Trophoblast cell (in vitro differentiated cells and primary cell): ENCODE measurements around the gene ADPRS.
A peak's percentile ranks its signal among the peaks of the same experiment; 100 is the strongest.

Experiments used
- DNase-seq, 2 donors: peaks; one replicate each; pipeline ENCODE4 v3.0.0-alpha.2; 2016
- H2AFZ ChIP-seq: 2 replicates; pipeline ENCODE4 v1.6.1; 2013; ENCODE audit warnings: low read length, moderate library complexity, mild to moderate bottlenecking; ENCODE audit not compliant: insufficient read depth, poor library complexity
- H2AK5ac ChIP-seq: 2 replicates; pipeline ENCODE4 v1.6.1; 2013; ENCODE audit warnings: mild to moderate bottlenecking, low read length
- H2BK120ac ChIP-seq: 2 replicates; pipeline ENCODE4 v1.6.1; 2013; ENCODE audit warnings: low read length, mild to moderate bottlenecking, moderate library complexity; ENCODE audit not compliant: insufficient read depth, poor library complexity
- H2BK12ac ChIP-seq: 2 replicates; pipeline ENCODE4 v1.6.1; 2013; ENCODE audit warnings: mild to moderate bottlenecking, low read length, moderate library complexity
- H2BK5ac ChIP-seq: 2 replicates; pipeline ENCODE4 v1.6.1; 2013; ENCODE audit warnings: low read length, low read depth, moderate library complexity, mild to moderate bottlenecking; ENCODE audit not compliant: poor library complexity
- H3K14ac ChIP-seq: 2 replicates; pipeline ENCODE4 v1.6.1; 2013; ENCODE audit warnings: mild to moderate bottlenecking, low read length
- H3K18ac ChIP-seq: 2 replicates; pipeline ENCODE4 v1.6.1; 2013; ENCODE audit warnings: mild to moderate bottlenecking, low read length
- H3K23ac ChIP-seq: 2 replicates; pipeline ENCODE4 v1.6.1; 2013; ENCODE audit warnings: low read length
- H3K27ac ChIP-seq: 2 replicates; pipeline ENCODE4 v1.5.1; 2013; ENCODE audit warnings: low read depth, mild to moderate bottlenecking, inconsistent platforms, low read length, moderate library complexity
- H3K27me3 ChIP-seq: 2 replicates; pipeline ENCODE4 v1.6.1; 2013; ENCODE audit warnings: inconsistent platforms, mild to moderate bottlenecking, low read length, moderate library complexity; ENCODE audit not compliant: insufficient read depth
- H3K36me3 ChIP-seq, 2 experiments: 1 replicate in 1 of 2; 2 replicates in 1 of 2; pipeline ENCODE4 v1.6.1; 2013; ENCODE audit warnings: low read length in 2 of 2, mild to moderate bottlenecking in 2 of 2, moderate library complexity in 1 of 2; ENCODE audit not compliant: insufficient read depth in 2 of 2, control insufficient read depth in 1 of 2
- H3K4ac ChIP-seq: 2 replicates; pipeline ENCODE4 v1.6.1; 2013; ENCODE audit warnings: low read depth, mild to moderate bottlenecking, low read length, moderate library complexity
- H3K4me1 ChIP-seq, 2 experiments: 1 replicate in 1 of 2; 2 replicates in 1 of 2; pipeline ENCODE4 v1.6.1; 2013; ENCODE audit warnings: low read length in 2 of 2, mild to moderate bottlenecking in 2 of 2, moderate library complexity in 1 of 2; ENCODE audit not compliant: insufficient read depth in 2 of 2, control insufficient read depth in 1 of 2
- H3K4me2 ChIP-seq: 2 replicates; pipeline ENCODE4 v1.6.1; 2013; ENCODE audit warnings: inconsistent platforms, mild to moderate bottlenecking, low read length, moderate library complexity
- H3K4me3 ChIP-seq: 2 replicates; pipeline ENCODE4 v1.5.1; 2013; ENCODE audit warnings: mild to moderate bottlenecking, low read depth, low read length, inconsistent platforms
- H3K79me1 ChIP-seq: one replicate; pipeline ENCODE4 v1.6.1; 2013; ENCODE audit warnings: low read length
- H3K79me2 ChIP-seq: 2 replicates; pipeline ENCODE4 v1.6.1; 2013; ENCODE audit warnings: low read length, mild to moderate bottlenecking; ENCODE audit not compliant: control insufficient read depth, insufficient read depth, poor library complexity
- H3K9ac ChIP-seq: 2 replicates; pipeline ENCODE4 v1.6.1; 2013; ENCODE audit warnings: mild to moderate bottlenecking, low read length
- H3K9me3 ChIP-seq: 2 replicates; pipeline ENCODE4 v1.6.1; 2013; ENCODE audit warnings: low read depth, mild to moderate bottlenecking, control low read depth, inconsistent platforms, low read length; ENCODE audit not compliant: insufficient read depth
- H4K12ac ChIP-seq: 2 replicates; pipeline ENCODE4 v1.6.1; 2013; ENCODE audit warnings: low read depth, mild to moderate bottlenecking, low read length, moderate library complexity
- H4K8ac ChIP-seq: 2 replicates; pipeline ENCODE4 v1.6.1; 2013; ENCODE audit warnings: low read depth, mild to moderate bottlenecking, low read length, moderate library complexity
- H4K91ac ChIP-seq: one replicate; pipeline ENCODE4 v1.6.1; 2013; ENCODE audit warnings: low read depth, mild to moderate bottlenecking, low read length, moderate library complexity
- WGBS: extraction: QIAGEN DNeasy Blood & Tissue Kit; methylation state at CpG from one replicate; pipeline ENCODE4 v1.1.7; 2013; ENCODE audit warnings: missing lambda C conversion rate; ENCODE audit not compliant: insufficient read length, insufficient coverage; ENCODE audit errors: extremely low coverage; 5-methylcytosine and 5-hydroxymethylcytosine counted together

ADPRS gene

GRCh38 chr1:36132029-36132428 lies 43.3 kb downstream of the ADPRS start:
- WGBS: no CpG with 5 or more reads among the region's 3 CpGs
- H4K12ac ChIP-seq: no peak overlapping the region
- no peak overlapping the region for H4K91ac ChIP-seq
- H3K4ac ChIP-seq: no peak overlapping the region
- H3K14ac ChIP-seq: no peak overlapping the region
- no peak overlapping the region for H2AFZ ChIP-seq
- no peak overlapping the region for H2BK5ac ChIP-seq
- no peak overlapping the region for H3K4me2 ChIP-seq
- H3K18ac ChIP-seq: no peak overlapping the region
- peaks cover 0 to 10% of the 10 kb centered on the region in 2 experiments for H3K4me1 ChIP-seq
- no peak overlapping the region for H3K9ac ChIP-seq
- H3K79me1 ChIP-seq: no peaks in the 10 kb centered on the region
- H2BK12ac ChIP-seq: no peak overlapping the region
- H3K27me3 ChIP-seq: no peaks in the 10 kb centered on the region
- no peak overlapping the region for H3K27ac ChIP-seq
- no peaks in the 10 kb centered on the region for H3K79me2 ChIP-seq
- H3K36me3 ChIP-seq: peaks cover 1 to 9% of the 10 kb centered on the region in 2 experiments
- no peak overlapping the region for H2BK120ac ChIP-seq
- no peak for DNase-seq
- H3K9me3 ChIP-seq: no peaks in the 10 kb centered on the region
- H3K23ac ChIP-seq: no peak overlapping the region
- no peak overlapping the region for H4K8ac ChIP-seq
- H2AK5ac ChIP-seq: no peak overlapping the region
- no peak overlapping the region for H3K4me3 ChIP-seq

- Histone ChIP-seq H4K12ac (no peak overlapping the region), H4K91ac (no peak overlapping the region), H2BK12ac (no peak overlapping the region), H3K36me3 (peaks cover 8 to 22% of the 10 kb centered on the region in 2 experiments), H3K79me2 (no peaks in the 10 kb centered on the region), H3K4me3 (no peak overlapping the region), H3K14ac (no peak overlapping the region), H3K4ac (no peak overlapping the region), H2AFZ (no peak overlapping the region), H3K23ac (no peak overlapping the region), H4K8ac (no peak overlapping the region), H2BK5ac (no peak overlapping the region), H2BK120ac (no peak overlapping the region), H3K79me1 (no peaks in the 10 kb centered on the region), H3K9ac (no peak overlapping the region), H3K4me1 (peaks cover 0 to 10% of the 10 kb centered on the region in 2 experiments), H3K4me2 (no peak overlapping the region), H3K27me3 (no peaks in the 10 kb centered on the region), H3K27ac (no peak overlapping the region), H3K9me3 (no peaks in the 10 kb centered on the region), H2AK5ac (no peak overlapping the region), H3K18ac (no peak overlapping the region)
- no CpG with 5 or more reads among the region's 3 CpGs for WGBS
- peak in 1 of 2 donors; percentile 12 for DNase-seq
Observed at GRCh38 chr1:36133484-36133883, 44.8 kb downstream of the ADPRS start.

GRCh38 chr1:36134031-36134430 lies 45.3 kb downstream of the ADPRS start:
- Histone ChIP-seq H3K4me1 (peaks cover 0 to 10% of the 10 kb centered on the region in 2 experiments), H3K4me2 (no peak overlapping the region), H2BK12ac (no peak overlapping the region), H3K23ac (no peak overlapping the region), H3K79me1 (no peaks in the 10 kb centered on the region), H4K12ac (no peak overlapping the region), H3K79me2 (no peaks in the 10 kb centered on the region), H2BK120ac (no peak overlapping the region), H4K8ac (no peak overlapping the region), H3K4ac (no peak overlapping the region), H3K18ac (no peak overlapping the region), H3K27ac (no peak overlapping the region), H3K14ac (no peak overlapping the region), H3K9ac (no peak overlapping the region), H3K27me3 (no peaks in the 10 kb centered on the region), H3K36me3 (peaks cover 8 to 22% of the 10 kb centered on the region in 2 experiments), H2AFZ (no peak overlapping the region), H3K4me3 (no peak overlapping the region), H3K9me3 (no peaks in the 10 kb centered on the region), H4K91ac (no peak overlapping the region), H2BK5ac (no peak overlapping the region), H2AK5ac (no peak overlapping the region)
- no peak for DNase-seq
- no CpG with 5 or more reads among the region's 6 CpGs for WGBS

- Histone ChIP-seq H3K27ac (no peak overlapping the region), H2BK12ac (no peak overlapping the region), H3K9ac (no peak overlapping the region), H2AK5ac (no peak overlapping the region), H4K12ac (no peak overlapping the region), H3K27me3 (no peaks in the 10 kb centered on the region), H3K36me3 (peaks cover 12 to 22% of the 10 kb centered on the region in 2 experiments), H3K79me2 (no peaks in the 10 kb centered on the region), H2AFZ (no peak overlapping the region), H3K18ac (no peak overlapping the region), H3K79me1 (no peaks in the 10 kb centered on the region), H3K4ac (no peak overlapping the region), H4K91ac (no peak overlapping the region), H2BK5ac (no peak overlapping the region), H4K8ac (no peak overlapping the region), H2BK120ac (no peak overlapping the region), H3K4me3 (no peak overlapping the region), H3K9me3 (no peaks in the 10 kb centered on the region), H3K14ac (no peak overlapping the region), H3K4me2 (no peak overlapping the region), H3K4me1 (peaks cover 0 to 10% of the 10 kb centered on the region in 2 experiments), H3K23ac (no peak overlapping the region)
- WGBS: no CpG with 5 or more reads among the region's 7 CpGs
- DNase-seq: peak; percentile 72 to 82
Observed at GRCh38 chr1:36134505-36135329, 46.0 kb downstream of the ADPRS start.
